AG20443 (cell line): Measurements from ENCODE around the gene PPP1R13L.
"Not testable (repeated sequence)": the region's sequence is repeated elsewhere in the genome, so short reads cannot be mapped to it uniquely, and the experiment has no call there.

ENCODE experiments used
- DNase-seq: peaks from one replicate; pipeline ENCODE4 v3.0.0; 2012; ENCODE audit warnings: low spot score, mixed read lengths

PPP1R13L gene

GRCh38 chr19:45429896-45430295 lies 25.0 kb upstream of the PPP1R13L start:
- not testable (repeated sequence) for DNase-seq

DNA sequence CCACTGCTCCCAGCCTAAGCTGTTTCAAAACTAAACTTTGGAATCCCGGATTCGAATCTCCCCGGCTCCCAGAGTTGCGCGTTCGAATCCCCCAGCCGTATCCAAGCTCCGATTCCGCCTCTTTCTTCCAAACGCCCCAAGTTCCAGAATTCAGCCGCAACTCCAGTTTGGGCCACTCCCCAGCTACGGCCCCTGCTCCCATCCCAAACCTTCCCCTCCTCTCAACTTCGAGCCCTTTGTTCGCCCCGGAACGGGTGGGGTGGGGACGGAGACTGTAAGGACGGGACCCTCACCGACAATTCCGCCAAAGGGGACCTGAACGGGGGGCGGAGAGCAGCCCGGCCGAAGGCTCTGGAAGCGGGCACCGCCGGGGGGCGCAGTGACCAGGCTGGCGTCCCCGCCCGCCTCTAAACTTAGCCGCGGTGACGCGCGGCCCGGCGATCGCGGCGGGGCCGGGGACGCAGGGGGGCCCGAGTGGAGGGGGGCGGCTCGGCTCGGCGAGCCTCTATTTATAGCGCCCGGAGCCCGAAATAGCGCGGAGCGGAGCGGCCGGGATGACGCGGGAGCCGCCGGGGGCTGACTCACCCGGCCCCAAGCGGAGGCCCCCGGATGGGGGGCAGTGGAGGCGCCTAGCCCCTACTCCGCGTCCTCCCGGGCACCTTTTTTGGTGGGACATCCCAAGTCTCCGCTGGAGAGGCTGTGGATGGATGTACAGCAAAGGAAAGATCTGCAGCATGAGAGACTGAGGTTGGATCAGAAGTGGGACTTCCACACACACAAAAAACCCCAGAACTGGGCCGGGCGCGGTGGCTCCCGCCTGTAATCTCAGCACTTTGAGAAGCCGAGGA lies 23.7 kb upstream of the PPP1R13L start:
- DNase-seq = peak; percentile 81

DNA sequence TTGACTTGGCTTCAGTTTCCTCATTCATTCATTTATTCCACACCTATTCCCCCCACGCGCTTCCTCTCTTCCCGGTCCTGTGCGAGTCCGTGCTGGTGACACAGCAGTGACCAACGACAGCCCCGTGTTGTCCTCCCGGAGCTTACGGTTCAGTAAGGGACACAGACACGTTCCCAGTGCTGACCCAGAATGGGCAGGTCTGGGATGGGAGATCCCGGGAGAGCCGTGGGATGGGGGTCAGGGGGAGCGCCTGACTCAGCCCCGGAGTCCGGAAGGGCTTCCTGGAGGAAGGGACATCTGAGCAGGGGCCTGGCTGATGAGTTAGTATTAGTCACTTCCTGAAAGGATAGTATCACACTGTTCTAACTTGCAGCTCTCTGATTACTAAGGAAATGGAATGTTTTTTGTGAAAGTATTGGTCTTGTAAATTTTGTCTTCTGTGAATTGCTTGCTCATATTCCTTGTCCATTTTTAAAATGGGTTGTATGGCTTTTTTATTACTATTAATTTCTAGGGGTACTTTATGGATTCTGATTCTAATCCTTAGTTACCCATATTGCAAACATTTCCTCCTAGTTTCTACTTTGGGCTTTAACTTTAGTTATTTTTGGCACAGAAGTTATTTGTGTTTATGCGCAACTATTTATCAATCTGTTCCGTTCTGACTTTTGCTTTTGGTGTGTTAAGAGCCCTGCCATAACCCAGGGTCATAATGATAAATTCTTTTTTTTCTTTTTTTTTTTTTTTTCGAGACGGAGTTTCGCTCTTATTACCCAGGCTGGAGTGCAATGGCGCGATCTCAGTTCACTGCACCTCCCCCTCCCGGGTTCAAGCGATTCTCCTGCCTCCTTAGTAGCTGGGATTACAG lies 19.6 kb upstream of the PPP1R13L start:
- DNase-seq = peak; percentile 82

GRCh38 chr19:45423589-45424190 lies 18.8 kb upstream of the PPP1R13L start, which contains the start of gene ERCC1:
Gene ERCC1, minus strand, starts transcription at chr19:45423917. Its CDS starts 543 bp downstream, at chr19:45423374.
- DNase-seq = peak; percentile 95

- no peak for DNase-seq
Measured at GRCh38 chr19:45423033-45423588, 18.2 kb upstream of the PPP1R13L start.

- DNase-seq = no peak
Measured at GRCh38 chr19:45421947-45422498, 17.2 kb upstream of the PPP1R13L start.

DNA sequence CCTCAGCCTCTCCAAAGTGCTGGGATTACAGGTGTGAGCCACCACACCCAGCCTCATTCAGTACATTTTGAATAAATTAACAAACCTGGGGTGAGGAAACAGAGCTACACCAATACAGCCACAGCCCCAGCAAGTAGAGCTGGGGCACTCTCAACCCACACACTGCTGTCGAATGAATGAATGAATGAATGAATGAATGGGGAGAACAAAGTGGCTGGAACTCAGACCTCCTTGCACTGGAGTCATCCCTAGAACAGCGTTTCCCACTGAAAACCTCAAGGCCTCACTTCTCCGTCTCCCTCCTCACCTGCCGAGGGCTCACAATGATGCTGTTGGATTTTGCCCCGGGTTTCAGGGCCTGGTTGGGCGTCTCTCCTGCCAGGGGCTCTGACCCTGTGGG lies 16.0 kb upstream of the PPP1R13L start:
- DNase-seq = no peak

DNA sequence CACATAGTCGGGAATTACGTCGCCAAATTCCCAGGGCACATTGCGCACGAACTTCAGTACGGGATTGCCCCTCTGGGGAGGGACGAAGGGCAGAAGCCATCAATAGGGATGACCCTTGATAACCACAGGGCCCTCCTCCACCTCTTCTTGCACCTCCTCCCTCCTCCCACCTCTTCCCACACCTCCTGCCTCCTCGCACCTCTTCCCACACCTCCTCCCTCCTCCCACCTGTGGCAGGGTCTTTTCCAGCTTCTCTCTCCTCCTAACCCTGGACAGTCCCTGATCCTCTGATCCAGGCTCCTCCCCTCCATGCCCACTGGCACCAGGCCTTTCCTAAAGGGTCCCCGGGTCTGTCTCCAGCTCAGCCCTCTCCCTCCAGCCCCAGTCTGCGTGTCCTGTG lies 15.5 kb upstream of the PPP1R13L start:
- DNase-seq = no peak

DNA sequence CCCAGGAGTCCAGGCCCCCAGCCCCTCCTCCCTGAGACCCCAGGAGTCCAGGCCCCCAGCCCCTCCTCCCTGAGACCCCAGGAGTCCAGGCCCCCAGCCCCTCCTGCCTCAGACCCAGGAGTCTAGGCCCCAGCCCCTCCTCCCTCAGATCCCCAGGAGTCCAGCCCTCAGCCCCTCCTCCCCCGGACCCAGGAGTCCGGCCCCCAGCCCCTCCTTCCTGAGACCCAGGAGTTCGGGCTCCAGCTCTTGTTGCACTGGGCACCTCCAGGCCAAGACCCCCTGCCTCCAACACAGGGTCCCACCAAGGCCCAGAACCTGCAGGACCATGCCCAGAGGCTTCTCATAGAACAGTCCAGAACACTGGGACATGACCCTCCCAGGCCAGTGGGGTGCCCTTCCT lies 15.0 kb upstream of the PPP1R13L start:
- DNase-seq = no peak

GRCh38 chr19:45419396-45419795 lies 14.5 kb upstream of the PPP1R13L start:
- peak; percentile 2 for DNase-seq

DNA sequence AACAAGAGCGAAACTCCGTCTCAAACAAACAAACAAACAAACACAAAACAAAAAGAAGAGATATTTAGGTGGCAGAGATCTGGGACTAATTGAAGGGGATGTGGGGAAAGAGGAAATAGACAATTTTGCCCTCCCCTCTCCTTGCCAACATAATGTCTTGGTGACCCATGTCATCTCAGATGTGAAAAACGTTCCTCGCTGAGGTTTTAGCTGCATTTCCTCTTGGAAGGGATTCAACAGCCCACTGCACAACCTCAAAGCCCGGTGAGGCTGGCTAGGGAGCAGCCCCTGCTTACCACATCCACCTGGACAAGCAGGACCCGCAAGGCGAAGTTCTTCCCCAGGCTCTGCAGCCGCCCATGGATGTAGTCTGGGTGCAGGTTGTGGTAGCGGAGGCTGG lies 13.9 kb upstream of the PPP1R13L start:
- DNase-seq = no peak

DNA sequence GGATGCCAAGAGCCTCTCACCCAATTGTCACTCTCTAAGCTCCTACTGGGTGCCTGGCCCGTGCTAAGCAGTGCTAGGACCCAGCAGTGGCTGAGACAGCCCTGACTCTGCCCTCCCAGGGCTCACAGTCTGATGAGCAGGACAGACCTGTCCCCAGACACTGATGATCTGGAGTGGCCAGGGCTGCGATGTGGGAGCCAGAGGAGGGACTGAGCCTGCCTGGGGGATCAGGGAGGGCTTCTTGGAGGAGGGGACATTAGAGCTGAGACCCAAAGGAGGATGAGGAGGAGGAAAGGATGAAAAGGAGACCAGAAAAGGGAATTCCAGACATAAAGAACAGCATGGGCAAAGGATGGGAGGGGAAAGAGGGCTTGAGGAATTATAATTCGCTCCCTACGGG lies 12.3 kb upstream of the PPP1R13L start:
- no peak for DNase-seq

GRCh38 chr19:45414468-45414867 lies 9.6 kb upstream of the PPP1R13L start:
- peak; percentile 2 for DNase-seq

DNA sequence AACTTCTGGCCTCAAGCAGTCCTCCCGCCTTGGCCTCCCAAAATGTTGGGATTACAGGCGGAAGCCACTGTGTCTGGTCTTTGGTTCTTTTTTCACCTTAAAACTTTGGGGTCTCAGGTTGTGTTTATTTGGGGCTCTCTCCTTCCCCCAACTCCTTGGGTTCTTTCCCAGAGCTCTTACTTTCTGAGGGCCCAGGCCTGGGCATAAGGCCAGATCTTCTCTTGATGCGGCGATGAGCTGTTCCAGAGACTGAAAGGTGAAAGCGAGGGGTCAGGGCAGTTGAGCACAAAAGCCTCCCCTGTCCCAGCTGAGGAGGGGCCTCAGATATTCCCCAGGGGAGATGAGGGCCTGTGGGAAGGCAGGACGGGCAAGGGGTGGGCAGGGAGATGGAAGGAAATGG lies 8.6 kb upstream of the PPP1R13L start:
- DNase-seq = peak; percentile 4

DNA sequence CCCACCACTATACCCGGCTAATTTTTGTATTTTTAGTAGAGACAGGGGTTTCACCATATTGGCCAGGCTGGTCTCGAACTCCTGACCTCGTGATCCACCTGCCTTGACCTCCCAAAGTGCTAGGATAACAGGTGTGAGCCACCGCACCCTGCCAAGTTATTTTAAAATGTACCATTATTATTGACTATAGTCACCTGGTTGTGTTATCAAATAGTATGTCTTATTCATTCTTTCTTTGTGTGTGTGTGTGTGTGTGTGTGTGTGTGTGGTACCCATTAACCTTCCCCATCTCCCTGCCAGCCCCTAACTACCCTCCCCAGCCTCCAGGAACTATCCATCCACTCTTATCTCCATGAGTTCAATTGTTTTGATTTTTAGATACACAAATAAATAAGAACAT lies 5.5 kb upstream of the PPP1R13L start:
- DNase-seq = not testable (repeated sequence)

DNA sequence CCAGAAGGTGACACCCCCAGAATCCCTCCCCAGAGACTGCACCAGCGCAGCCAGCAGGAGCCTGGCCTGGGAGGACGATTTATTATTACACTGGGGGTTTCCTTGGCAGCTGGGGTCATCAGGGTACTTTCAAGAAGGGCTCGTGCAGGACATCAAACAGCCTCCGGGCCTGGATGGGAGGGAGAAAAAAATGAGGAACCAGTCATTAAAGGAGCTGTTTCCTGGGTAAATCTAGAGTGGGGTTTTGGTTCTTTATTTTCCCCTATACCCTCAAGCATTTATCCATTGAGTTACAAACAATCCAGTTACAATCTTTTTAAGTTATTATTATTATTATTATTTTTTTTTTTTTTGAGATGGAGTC lies 4.7 kb upstream of the PPP1R13L start:
- DNase-seq = no peak

- no peak for DNase-seq
Measured at GRCh38 chr19:45408830-45409556, 4.1 kb upstream of the PPP1R13L start.

DNA sequence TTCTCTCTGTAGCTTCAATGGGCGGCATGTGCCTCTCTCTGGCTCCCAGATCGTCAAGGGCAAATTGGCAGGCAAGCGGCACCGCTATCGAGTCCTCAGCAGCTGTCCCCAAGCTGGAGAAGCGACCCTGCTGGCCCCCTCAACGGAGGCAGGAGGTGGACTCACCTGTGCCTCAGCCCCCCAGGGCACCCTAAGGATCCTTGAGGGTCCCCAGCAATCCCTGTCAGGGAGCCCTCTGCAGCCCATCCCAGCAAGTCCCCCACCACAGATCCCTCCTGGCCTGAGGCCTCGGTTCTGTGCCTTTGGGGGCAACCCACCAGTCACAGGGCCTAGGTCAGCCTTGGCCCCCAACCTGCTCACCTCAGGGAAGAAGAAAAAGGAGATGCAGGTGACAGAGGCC lies 3.3 kb upstream of the PPP1R13L start:
- no peak for DNase-seq

DNA sequence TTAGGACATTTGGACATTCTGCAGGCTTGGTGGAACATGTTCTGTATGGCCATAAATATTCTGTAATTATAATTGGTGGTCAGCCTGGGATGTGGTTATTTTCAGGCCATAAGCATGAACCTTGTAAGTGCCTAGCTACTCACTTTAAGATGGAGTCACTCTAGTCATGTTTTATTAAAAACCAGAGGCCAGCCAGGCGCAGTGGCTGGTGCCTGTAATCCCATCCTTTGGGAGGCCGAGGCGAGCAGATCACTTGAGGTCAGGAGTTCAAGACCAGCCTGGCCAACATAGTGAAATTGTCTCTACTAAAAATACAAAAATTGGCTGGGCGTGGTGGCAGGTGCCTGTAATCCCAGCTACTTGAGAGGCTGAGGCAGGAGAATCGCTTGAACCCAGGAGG lies 2.7 kb upstream of the PPP1R13L start:
- DNase-seq = not testable (repeated sequence)

DNA sequence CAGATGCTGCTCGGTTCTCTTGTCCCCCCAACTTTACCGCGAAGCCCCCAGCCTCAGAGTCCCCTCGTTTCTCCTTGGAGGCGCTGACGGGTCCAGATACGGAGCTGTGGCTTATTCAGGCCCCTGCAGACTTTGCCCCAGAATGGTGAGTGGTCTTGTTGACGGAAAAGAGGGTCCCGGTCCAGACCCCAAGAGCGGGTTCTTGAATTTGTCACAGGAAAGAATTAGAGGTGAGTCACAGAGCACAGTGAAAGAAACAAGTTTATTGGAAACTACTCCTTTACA lies 2.2 kb upstream of the PPP1R13L start:
- no peak for DNase-seq

DNA sequence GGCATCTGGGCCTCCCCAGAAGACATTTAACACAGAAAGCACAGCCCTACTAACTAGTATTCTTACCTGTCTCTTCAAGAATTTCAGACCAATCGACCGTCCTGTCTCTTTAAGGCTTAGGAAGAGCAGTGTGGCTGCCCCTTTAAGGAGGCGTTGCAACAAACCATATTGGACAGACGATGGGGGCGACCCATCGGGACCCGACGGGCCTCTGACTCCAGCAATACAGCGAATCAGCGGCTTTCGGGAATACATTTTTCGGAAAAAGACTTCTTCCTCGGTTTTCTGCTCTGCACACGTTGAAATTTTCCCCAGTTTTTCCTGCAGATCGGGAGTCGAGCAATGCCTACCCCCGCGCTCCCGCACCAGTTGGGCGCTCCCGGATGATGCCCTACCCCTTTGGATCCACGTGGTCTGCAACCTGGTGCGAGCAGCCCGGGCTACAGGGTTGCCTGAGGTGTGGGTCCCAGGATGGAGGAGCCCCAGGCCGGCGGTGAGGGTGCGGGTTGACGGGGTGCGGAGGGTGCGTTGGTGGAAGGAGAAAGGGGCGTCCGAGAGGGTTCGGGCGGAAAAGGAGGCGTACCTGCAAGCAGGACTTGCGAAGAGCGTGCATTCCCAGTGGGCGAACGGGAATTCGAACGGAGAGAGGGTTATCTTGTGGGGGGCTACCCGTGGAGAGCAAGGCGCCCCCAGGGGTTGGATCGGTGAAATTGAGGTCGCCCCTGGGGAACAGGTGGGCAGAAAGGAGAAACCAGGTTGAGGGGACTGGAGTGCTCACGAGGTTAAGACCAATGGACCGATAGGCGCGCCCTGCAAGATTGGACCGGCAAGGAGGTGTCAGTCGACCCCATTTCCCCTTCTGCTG lies 1.6 kb upstream of the PPP1R13L start, which contains the start of gene POLR1G:
TSS of gene POLR1G (plus strand) at position 419 of the 865 bp plus-strand sequence. CDS start at position 472, 53 bp downstream.
- peak; percentile 82 for DNase-seq
